SK-N-SH (cell line): ENCODE results near the gene SLF2. TPM values are rescaled to one million over a fixed set of nuclear protein-coding genes. Genes with fewer than 3 reads are reported as not detected.

Source experiments
- CTCF ChIA-PET: fragments of 300-600, 350-600 bp; formaldehyde crosslinking; extraction: SDS; loops from one replicate; lab custom pipeline; 2021; lab: Yijun Ruan, JAX
- POLR2A ChIA-PET: fragments of 350-600 bp; sonication (Branson Sonifier 250); formaldehyde crosslinking; extraction: SDS; loops from one replicate; lab custom pipeline; 2020; ENCODE audit warnings: antibody characterized with exemption, inconsistent platforms; lab: Yijun Ruan, JAX
- DNase-seq: peaks from one replicate; pipeline ENCODE4 v3.0.0; 2012
- H2AFZ ChIP-seq: fragments of 200-600 bp; sonication (generic); 2 replicates; pipeline ENCODE4 v1.8.1; 2016; ENCODE audit warnings: antibody characterized with exemption, mild to moderate bottlenecking, low read depth
- H3F3A ChIP-seq: fragments of 200-600 bp; sonication (generic); replicated peaks from 2 replicates; pipeline ENCODE3; 2016; ENCODE audit warnings: antibody characterized with exemption, mild to moderate bottlenecking; ENCODE audit not compliant: insufficient read depth
- H3K27ac ChIP-seq, 2 experiments: fragments of 200-500 bp in 1 of 2; fragments of 200-600 bp in 1 of 2; sonication (Bioruptor generic) in 1 of 2; sonication (generic), shearing (Covaris generic) in 1 of 2; 2 replicates each; pipeline versions ENCODE4 v1.5.1 to v1.6.1; 2014 to 2016; ENCODE audit warnings: low read depth in 2 of 2, inconsistent platforms in 1 of 2, low read length in 1 of 2, mild to moderate bottlenecking in 1 of 2, mixed read lengths in 1 of 2
- H3K27me3 ChIP-seq: fragments of 200-600 bp; sonication (generic), shearing (Covaris generic); 2 replicates; pipeline ENCODE4 v1.6.1; 2016; ENCODE audit warnings: mixed run types; ENCODE audit not compliant: insufficient read depth
- H3K36me3 ChIP-seq, 2 experiments: fragments of 200-500 bp in 1 of 2; fragments of 200-600 bp in 1 of 2; sonication (Bioruptor generic) in 1 of 2; sonication (generic) in 1 of 2; replicated peaks in 1 of 2; 2 replicates each; pipeline versions ENCODE3 to v1.5.1; 2014 to 2016; ENCODE audit warnings: low read length in 1 of 2, mild to moderate bottlenecking in 1 of 2; ENCODE audit not compliant: insufficient read depth in 2 of 2, control insufficient read depth in 1 of 2
- H3K4me1 ChIP-seq, 2 experiments: fragments of 200-500 bp in 1 of 2; fragments of 200-600 bp in 1 of 2; sonication (Bioruptor generic) in 1 of 2; sonication (generic), shearing (Covaris generic) in 1 of 2; 2 replicates each; pipeline versions ENCODE4 v1.5.1 to v1.6.1; 2014 to 2016; ENCODE audit warnings: low read depth in 1 of 2, low read length in 1 of 2, mixed run types in 1 of 2; ENCODE audit not compliant: insufficient read depth in 2 of 2, control insufficient read depth in 1 of 2
- H3K4me2 ChIP-seq: fragments of 200-600 bp; sonication (generic), shearing (Covaris generic); 2 replicates; pipeline ENCODE4 v1.6.1; 2017; ENCODE audit warnings: mixed run types
- H3K4me3 ChIP-seq, 2 experiments: fragments of 200-500 bp in 1 of 2; fragments of 200-600 bp in 1 of 2; sonication (Bioruptor generic) in 1 of 2; sonication (generic), shearing (Covaris generic) in 1 of 2; 2 replicates each; pipeline versions ENCODE4 v1.5.1 to v1.8.1; 2014 to 2016; ENCODE audit warnings: low read depth in 2 of 2, inconsistent platforms in 1 of 2, low read length in 1 of 2, mild to moderate bottlenecking in 1 of 2, mixed read lengths in 1 of 2, moderate library complexity in 1 of 2
- H3K79me2 ChIP-seq: fragments of 200-600 bp; sonication (generic); 2 replicates; pipeline ENCODE4 v1.8.1; 2017; ENCODE audit warnings: mild to moderate bottlenecking; ENCODE audit not compliant: insufficient read depth
- H3K9ac ChIP-seq: fragments of 200-600 bp; sonication (generic); 2 replicates; pipeline ENCODE4 v1.6.1; 2017; ENCODE audit warnings: mixed run types
- H3K9me2 ChIP-seq: fragments of 200-600 bp; sonication (generic); 2 replicates; pipeline ENCODE4 v1.6.1; 2017; ENCODE audit warnings: mixed run types
- H3K9me3 ChIP-seq: fragments of 200-600 bp; sonication (generic); 2 replicates; pipeline ENCODE4 v1.6.1; 2017; ENCODE audit warnings: mixed run types, mild to moderate bottlenecking, moderate library complexity
- H4K20me1 ChIP-seq: fragments of 200-600 bp; sonication (generic); 2 replicates; pipeline ENCODE4 v1.6.1; 2017; ENCODE audit warnings: mild to moderate bottlenecking, mixed run types; ENCODE audit not compliant: insufficient read depth
- CHD2 ChIP-seq: fragments of 150-350 bp; IDR thresholded peaks from 2 replicates; pipeline ENCODE4 v1.6.1; 2018; ENCODE audit warnings: low read length; ENCODE audit not compliant: partially characterized antibody
- ELF1 ChIP-seq: IDR thresholded peaks from 2 replicates; pipeline ENCODE4 v1.4.0; 2012
- EZH2phosphoT487 ChIP-seq: fragments of 200-600 bp; sonication (generic); IDR thresholded peaks from 2 replicates; pipeline ENCODE4 v1.6.1; 2017; ENCODE audit warnings: low read depth, mixed run types, mild to moderate bottlenecking, antibody characterized with exemption, moderate library complexity, borderline replicate concordance
- GABPA ChIP-seq: IDR thresholded peaks from 2 replicates; pipeline ENCODE4 v1.4.0; 2012; ENCODE audit warnings: low read depth, mild to moderate bottlenecking
- NFIC ChIP-seq: IDR thresholded peaks from 2 replicates; pipeline ENCODE4 v1.4.0; 2012; ENCODE audit warnings: borderline replicate concordance
- PBX3 ChIP-seq: IDR thresholded peaks from 2 replicates; pipeline ENCODE4; 2012
- POLR2AphosphoS5 ChIP-seq: IDR thresholded peaks from 2 replicates; pipeline ENCODE4 v1.6.1; 2012; ENCODE audit warnings: low read depth, low read length
- RAD21 ChIP-seq: IDR thresholded peaks from 2 replicates; pipeline ENCODE4 v1.6.1; 2012; ENCODE audit warnings: mild to moderate bottlenecking, low read length
- RCOR1 ChIP-seq: fragments of 150-350 bp; IDR thresholded peaks from 2 replicates; pipeline ENCODE4 v1.6.1; 2017; ENCODE audit warnings: antibody characterized with exemption, low read length
- RFX5 ChIP-seq: IDR thresholded peaks from 2 replicates; pipeline ENCODE4 v1.6.1; 2012; ENCODE audit warnings: mild to moderate bottlenecking, improper control_type of control experiment, low read length
- RXRA ChIP-seq: IDR thresholded peaks from 2 replicates; pipeline ENCODE4 v1.4.0; 2012; ENCODE audit warnings: low read depth, mild to moderate bottlenecking, borderline replicate concordance
- TEAD4 ChIP-seq: IDR thresholded peaks from 2 replicates; pipeline ENCODE4 v1.4.0; 2012; ENCODE audit warnings: mild to moderate bottlenecking, borderline replicate concordance; ENCODE audit not compliant: insufficient read depth
- YY1 ChIP-seq: IDR thresholded peaks from 2 replicates; pipeline ENCODE4 v1.4.0; 2012; ENCODE audit warnings: low read depth, mild to moderate bottlenecking
- WGBS: methylation state at CpG from one replicate; pipeline ENCODE4 v1.1.6; 2017; ENCODE audit warnings: low lambda C conversion rate; 5-methylcytosine and 5-hydroxymethylcytosine counted together
- polyA plus RNA-seq, 3 experiments: library from polyadenylated mRNA; depleted of rRNA; stranded (reverse); fragments of >200 nt; gene quantifications; 2 replicates each; pipeline ENCODE4 v1.2.3, GENCODE V29; 2012
- TF ChIP-seq, protein P1 (sequence below): IDR thresholded peaks from 2 replicates; pipeline ENCODE4 v1.4.0; 2012; ENCODE audit warnings: low read depth, borderline replicate concordance
- TF ChIP-seq, protein P2 (sequence below): IDR thresholded peaks from 2 replicates; pipeline ENCODE4 v1.6.1; 2012; ENCODE audit warnings: mild to moderate bottlenecking, low read depth, low read length, moderate library complexity
- TF ChIP-seq, protein P3 (sequence below): IDR thresholded peaks from 2 replicates; pipeline ENCODE4 v1.4.0; 2012; ENCODE audit warnings: low read depth, borderline replicate concordance

SLF2 gene
- polyA plus RNA-seq, 1 of the 3 experiments (the other 2 are of a cell fraction) = 6.3 TPM

GRCh38 chr10:100912013-100912604 is 654 bp upstream of the SLF2 start:
- 16% methylated on average over 12 of the region's 12 CpGs for WGBS
- Histone ChIP-seq H3K27me3 (no peaks in the 10 kb centered on the region), H3K27ac (peak overlapping the region; percentile 76 to 95), H3K36me3 (peaks cover 22 to 25% of the 10 kb centered on the region in 2 experiments), H3K4me1 (peaks cover 17 to 23% of the 10 kb centered on the region in 2 experiments; a peak in 3 of 4 replicates), H3K4me3 (peak overlapping the region; percentile 78 to 99), H3K4me2 (peak overlapping the region; percentile 85), H2AFZ (peak overlapping the region; percentile 91), H3F3A (peaks cover 6% of the 10 kb centered on the region), H4K20me1 (peaks cover 26% of the 10 kb centered on the region), H3K9ac (peak overlapping the region; percentile 76), H3K9me3 (no peaks in the 10 kb centered on the region), H3K9me2 (no peaks in the 10 kb centered on the region), H3K79me2 (peaks cover 36% of the 10 kb centered on the region)
- TF ChIP-seq NFIC (no peak), ELF1 (no peak), YY1 (no peak)
- CTCF ChIA-PET = interaction anchor here (0.8 to 1.4 kb wide), 7 partner anchors 10 to 394 kb away, joined by 3 to 4 read pairs (median 3); partner anchors contain the start of gene LZTS2
- no peak for DNase-seq
- POLR2A ChIA-PET = interaction anchor here (0.6 to 1.7 kb wide), 3 partner anchors 38 to 478 kb away, joined by 3 to 5 read pairs (median 3); no protein-coding TSS in a partner anchor

DNA sequence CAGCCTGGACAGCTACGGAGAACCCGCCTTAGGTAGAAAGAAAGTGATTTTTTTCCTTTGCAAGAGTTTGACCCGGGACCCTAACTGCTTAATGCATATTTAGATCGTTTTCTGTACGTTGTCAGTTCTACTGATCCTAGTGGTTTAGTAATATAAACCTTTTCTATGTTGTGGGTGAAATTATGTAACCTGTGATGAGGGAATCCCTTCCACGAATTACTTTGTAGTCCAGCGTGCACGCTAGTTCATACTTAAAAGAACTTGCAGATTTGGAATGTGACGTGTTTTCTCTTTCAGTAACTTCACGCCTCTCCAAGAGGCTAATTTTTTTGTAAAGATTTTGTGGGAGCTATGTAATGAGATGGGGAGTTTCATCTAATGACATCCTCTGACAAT is 705 bp downstream of the SLF2 start:
- peaks cover 29 to 39% of the 10 kb centered on the region in 2 experiments for H3K36me3 ChIP-seq
- H3K4me2 ChIP-seq = peak overlapping the region; percentile 85
- H3K9me2 ChIP-seq = no peaks in the 10 kb centered on the region
- H3K27me3 ChIP-seq = no peaks in the 10 kb centered on the region
- peak overlapping the region; percentile 91; the same call in 1 of the 2 replicates for H3K9ac ChIP-seq
- WGBS = 8% methylated on average over 10 of the region's 10 CpGs
- TF ChIP-seq RAD21 (no peak), GABPA (no peak), RCOR1 (no peak), TEAD4 (no peak), PBX3 (no peak), EZH2phosphoT487 (no peak), RXRA (no peak), RFX5 (no peak), NFIC (no peak), CHD2 (no peak), ELF1 (no peak), POLR2AphosphoS5 (no peak)
- TF ChIP-seq, protein P1, sequence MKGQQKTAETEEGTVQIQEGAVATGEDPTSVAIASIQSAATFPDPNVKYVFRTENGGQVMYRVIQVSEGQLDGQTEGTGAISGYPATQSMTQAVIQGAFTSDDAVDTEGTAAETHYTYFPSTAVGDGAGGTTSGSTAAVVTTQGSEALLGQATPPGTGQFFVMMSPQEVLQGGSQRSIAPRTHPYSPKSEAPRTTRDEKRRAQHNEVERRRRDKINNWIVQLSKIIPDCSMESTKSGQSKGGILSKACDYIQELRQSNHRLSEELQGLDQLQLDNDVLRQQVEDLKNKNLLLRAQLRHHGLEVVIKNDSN = no peak
- TF ChIP-seq, protein P2, sequence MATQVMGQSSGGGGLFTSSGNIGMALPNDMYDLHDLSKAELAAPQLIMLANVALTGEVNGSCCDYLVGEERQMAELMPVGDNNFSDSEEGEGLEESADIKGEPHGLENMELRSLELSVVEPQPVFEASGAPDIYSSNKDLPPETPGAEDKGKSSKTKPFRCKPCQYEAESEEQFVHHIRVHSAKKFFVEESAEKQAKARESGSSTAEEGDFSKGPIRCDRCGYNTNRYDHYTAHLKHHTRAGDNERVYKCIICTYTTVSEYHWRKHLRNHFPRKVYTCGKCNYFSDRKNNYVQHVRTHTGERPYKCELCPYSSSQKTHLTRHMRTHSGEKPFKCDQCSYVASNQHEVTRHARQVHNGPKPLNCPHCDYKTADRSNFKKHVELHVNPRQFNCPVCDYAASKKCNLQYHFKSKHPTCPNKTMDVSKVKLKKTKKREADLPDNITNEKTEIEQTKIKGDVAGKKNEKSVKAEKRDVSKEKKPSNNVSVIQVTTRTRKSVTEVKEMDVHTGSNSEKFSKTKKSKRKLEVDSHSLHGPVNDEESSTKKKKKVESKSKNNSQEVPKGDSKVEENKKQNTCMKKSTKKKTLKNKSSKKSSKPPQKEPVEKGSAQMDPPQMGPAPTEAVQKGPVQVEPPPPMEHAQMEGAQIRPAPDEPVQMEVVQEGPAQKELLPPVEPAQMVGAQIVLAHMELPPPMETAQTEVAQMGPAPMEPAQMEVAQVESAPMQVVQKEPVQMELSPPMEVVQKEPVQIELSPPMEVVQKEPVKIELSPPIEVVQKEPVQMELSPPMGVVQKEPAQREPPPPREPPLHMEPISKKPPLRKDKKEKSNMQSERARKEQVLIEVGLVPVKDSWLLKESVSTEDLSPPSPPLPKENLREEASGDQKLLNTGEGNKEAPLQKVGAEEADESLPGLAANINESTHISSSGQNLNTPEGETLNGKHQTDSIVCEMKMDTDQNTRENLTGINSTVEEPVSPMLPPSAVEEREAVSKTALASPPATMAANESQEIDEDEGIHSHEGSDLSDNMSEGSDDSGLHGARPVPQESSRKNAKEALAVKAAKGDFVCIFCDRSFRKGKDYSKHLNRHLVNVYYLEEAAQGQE = no peak
- TF ChIP-seq, protein P3, sequence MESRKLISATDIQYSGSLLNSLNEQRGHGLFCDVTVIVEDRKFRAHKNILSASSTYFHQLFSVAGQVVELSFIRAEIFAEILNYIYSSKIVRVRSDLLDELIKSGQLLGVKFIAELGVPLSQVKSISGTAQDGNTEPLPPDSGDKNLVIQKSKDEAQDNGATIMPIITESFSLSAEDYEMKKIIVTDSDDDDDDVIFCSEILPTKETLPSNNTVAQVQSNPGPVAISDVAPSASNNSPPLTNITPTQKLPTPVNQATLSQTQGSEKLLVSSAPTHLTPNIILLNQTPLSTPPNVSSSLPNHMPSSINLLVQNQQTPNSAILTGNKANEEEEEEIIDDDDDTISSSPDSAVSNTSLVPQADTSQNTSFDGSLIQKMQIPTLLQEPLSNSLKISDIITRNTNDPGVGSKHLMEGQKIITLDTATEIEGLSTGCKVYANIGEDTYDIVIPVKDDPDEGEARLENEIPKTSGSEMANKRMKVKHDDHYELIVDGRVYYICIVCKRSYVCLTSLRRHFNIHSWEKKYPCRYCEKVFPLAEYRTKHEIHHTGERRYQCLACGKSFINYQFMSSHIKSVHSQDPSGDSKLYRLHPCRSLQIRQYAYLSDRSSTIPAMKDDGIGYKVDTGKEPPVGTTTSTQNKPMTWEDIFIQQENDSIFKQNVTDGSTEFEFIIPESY = no peak
- TF ChIP-seq, all 33 proteins: peak for 0
- Histone ChIP-seq H2AFZ (no peak overlapping the region), H3K79me2 (peaks cover 36% of the 10 kb centered on the region), H3K9me3 (no peaks in the 10 kb centered on the region), H4K20me1 (peaks cover 26% of the 10 kb centered on the region), H3F3A (peaks cover 11% of the 10 kb centered on the region), H3K4me3 (peak overlapping the region; percentile 78 to 99), H3K27ac (peak overlapping the region; percentile 7 to 76; a peak in 2 of 4 replicates), H3K4me1 (peaks cover 17 to 23% of the 10 kb centered on the region in 2 experiments; a peak in 3 of 4 replicates)
- ChIA-PET POLR2A (interaction anchor here (0.6 to 1.7 kb wide), 4 partner anchors 13 to 85 kb away, joined by 3 to 5 read pairs (median 3); no protein-coding TSS in a partner anchor), CTCF (interaction anchor here (0.6 to 1.9 kb wide), 5 partner anchors 17 to 395 kb away, joined by 3 to 4 read pairs (median 3); partner anchors contain the start of gene SEMA4G)
- DNase-seq = no peak
